Measurements from ENCODE around the gene COX4I2.
"Not testable (repeated sequence)": the region's sequence is repeated elsewhere in the genome, so short reads cannot be mapped to it uniquely, and the experiment has no call there.

Gene COX4I2

DNA sequence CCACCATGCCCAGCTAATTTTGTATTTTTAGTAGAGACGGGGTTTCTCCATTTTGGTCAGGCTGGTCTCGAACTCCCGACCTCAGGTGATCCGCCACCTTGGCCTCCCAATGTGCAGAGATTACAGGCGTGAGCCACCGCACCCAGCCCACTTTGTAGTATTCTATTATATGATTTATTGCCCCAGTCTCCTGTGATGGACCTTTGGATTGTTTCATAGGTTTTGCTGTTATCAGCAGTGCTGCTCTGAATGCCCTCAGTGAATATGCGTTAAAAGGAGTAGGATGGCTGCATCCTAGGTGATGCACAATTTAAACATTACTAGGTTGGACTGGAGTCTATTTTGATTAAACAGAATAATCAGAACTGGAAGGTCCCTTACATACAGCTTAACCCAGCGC, 22.3 kb upstream of the COX4I2 start:
- TF ChIP-seq, protein P1, sequence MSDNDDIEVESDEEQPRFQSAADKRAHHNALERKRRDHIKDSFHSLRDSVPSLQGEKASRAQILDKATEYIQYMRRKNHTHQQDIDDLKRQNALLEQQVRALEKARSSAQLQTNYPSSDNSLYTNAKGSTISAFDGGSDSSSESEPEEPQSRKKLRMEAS (IDR thresholded peaks at IDR 0.05; ENCODE audit: low read depth, low read length), result no peak
- TF ChIP-seq, protein P2, sequence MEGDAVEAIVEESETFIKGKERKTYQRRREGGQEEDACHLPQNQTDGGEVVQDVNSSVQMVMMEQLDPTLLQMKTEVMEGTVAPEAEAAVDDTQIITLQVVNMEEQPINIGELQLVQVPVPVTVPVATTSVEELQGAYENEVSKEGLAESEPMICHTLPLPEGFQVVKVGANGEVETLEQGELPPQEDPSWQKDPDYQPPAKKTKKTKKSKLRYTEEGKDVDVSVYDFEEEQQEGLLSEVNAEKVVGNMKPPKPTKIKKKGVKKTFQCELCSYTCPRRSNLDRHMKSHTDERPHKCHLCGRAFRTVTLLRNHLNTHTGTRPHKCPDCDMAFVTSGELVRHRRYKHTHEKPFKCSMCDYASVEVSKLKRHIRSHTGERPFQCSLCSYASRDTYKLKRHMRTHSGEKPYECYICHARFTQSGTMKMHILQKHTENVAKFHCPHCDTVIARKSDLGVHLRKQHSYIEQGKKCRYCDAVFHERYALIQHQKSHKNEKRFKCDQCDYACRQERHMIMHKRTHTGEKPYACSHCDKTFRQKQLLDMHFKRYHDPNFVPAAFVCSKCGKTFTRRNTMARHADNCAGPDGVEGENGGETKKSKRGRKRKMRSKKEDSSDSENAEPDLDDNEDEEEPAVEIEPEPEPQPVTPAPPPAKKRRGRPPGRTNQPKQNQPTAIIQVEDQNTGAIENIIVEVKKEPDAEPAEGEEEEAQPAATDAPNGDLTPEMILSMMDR (IDR thresholded peaks at IDR 0.05; ENCODE audit: low read depth, low read length), result no peak
- TF ChIP-seq MYC (IDR thresholded peaks at IDR 0.05; ENCODE audit: low read depth, low read length) (no peak), POLR2A (IDR thresholded peaks at IDR 0.05; ENCODE audit: extremely low read depth, insufficient read length) (no peak)
- H3K4me3 ChIP-seq (ENCODE audit: low read depth, low read length), result no peak overlapping the region

DNA sequence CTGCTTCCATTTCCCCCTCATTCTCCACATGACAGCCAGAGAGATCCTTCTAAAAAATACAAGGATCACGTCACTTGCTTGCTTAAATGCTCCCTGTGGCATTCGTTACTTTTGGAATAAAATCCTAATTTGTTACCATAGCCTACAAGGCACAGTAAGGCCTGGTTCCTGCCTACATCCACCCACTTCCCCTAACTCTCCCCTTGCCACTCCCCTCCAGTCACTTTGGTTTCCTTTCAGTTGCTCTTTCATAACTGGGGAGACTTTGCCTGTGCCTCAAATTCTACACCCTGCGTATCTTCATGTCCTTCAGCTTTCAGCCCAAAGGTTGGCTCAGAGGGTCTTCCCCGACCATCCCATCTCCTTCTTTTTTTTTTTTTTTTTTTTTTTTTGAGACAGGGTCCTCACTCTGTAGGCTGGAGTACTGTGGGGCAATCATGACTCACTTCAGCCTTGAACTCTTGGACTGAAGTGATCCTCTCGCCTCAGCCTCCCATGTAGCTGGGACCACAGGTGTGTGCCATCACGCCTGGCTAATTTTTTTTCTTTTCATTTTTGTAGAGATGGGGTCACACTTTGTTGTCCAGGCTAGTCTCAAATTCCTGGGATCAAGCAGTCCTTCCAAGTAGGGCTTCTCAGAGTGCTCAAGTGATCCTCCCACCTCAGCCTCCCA, 20.1 kb upstream of the COX4I2 start:
- TF ChIP-seq POLR2A (IDR thresholded peaks at IDR 0.05; ENCODE audit: extremely low read depth, insufficient read length) (no peak), MYC (IDR thresholded peaks at IDR 0.05; ENCODE audit: low read depth, low read length) (peak; percentile 49; the same call in 1 of the 2 replicates)
- TF ChIP-seq, protein P2 (IDR thresholded peaks at IDR 0.05; ENCODE audit: low read depth, low read length), result no peak
- TF ChIP-seq, protein P1 (IDR thresholded peaks at IDR 0.05; ENCODE audit: low read depth, low read length), result peak; percentile 52
- DNase-seq (ENCODE audit: low read depth), result peak; percentile 83

More for the DNA sequence above, 22.3 kb upstream of the COX4I2 start:
- no peak for DNase-seq (ENCODE audit: low read depth)

DNA sequence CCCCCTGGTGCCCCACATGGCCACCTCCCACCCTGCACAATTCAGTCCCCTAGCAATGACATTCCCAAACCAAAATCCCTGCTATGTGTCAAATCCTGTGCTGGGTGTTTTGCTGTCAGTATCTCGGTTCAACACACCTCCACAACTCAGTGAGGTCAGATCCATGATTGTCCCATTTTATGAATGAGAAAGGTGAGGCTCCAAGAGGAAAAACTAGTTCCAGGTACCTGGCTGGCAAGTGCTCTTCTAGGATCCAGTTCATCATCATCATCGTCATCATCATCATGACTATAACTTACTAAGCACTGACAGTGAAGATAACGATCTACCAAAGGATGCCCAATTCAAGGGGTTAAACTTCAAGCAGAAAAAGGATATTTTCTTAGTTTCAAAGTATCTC, 17.5 kb upstream of the COX4I2 start:
- DNase-seq (ENCODE audit: low read depth), result no peak
- no peak overlapping the region for H3K4me3 ChIP-seq (ENCODE audit: low read depth, low read length)
- TF ChIP-seq POLR2A (IDR thresholded peaks at IDR 0.05; ENCODE audit: extremely low read depth, insufficient read length) (no peak), MYC (IDR thresholded peaks at IDR 0.05; ENCODE audit: low read depth, low read length) (no peak)
- TF ChIP-seq, protein P2 (IDR thresholded peaks at IDR 0.05; ENCODE audit: low read depth, low read length), result no peak
- TF ChIP-seq, protein P1 (IDR thresholded peaks at IDR 0.05; ENCODE audit: low read depth, low read length), result no peak

More for the DNA sequence above, 20.1 kb upstream of the COX4I2 start:
- no peak overlapping the region for H3K4me3 ChIP-seq (ENCODE audit: low read depth, low read length)

DNA sequence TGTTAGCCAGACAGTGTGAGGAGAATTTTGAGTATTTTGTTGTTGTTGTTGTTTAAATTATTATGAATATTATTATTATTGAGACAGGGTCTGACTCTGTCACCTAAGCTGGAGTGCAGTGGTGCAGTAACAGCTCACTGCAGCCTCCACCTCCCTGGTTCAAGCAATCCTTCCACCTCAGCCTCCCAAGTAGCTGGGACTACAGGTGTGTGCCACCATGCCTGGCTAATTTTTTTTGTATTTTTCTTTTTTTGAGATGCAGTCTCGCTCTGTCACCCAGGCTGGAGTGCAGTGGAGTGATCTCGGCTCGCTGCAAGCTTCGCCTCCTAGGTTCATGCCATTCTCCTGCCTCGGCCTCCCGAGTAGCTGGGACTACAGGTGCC, 14.6 kb upstream of the COX4I2 start:
- not testable (repeated sequence) for H3K4me3 ChIP-seq (ENCODE audit: low read depth, low read length); DNase-seq (ENCODE audit: low read depth)

DNA sequence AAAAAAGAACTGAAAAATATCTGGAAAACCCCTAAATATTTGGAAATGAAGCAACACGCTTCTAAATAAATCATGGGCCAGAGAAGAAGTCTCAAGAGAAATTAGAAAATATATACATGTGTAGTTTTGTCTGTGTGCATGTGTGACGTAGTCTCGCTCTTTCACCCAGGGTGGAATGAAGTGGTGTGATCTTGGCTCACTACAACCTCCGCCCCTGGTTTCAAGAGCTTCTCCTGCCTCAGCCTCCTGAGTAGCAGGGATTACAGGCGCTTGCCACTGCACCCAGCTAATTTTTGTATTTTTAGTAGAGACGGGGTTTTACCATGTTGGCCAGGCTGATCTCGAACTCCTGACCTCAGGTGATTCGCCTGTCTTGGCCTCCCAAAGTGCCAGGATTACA, 11.2 kb upstream of the COX4I2 start:
- DNase-seq (ENCODE audit: low read depth); H3K4me3 ChIP-seq (ENCODE audit: low read depth, low read length): not testable (repeated sequence)

DNA sequence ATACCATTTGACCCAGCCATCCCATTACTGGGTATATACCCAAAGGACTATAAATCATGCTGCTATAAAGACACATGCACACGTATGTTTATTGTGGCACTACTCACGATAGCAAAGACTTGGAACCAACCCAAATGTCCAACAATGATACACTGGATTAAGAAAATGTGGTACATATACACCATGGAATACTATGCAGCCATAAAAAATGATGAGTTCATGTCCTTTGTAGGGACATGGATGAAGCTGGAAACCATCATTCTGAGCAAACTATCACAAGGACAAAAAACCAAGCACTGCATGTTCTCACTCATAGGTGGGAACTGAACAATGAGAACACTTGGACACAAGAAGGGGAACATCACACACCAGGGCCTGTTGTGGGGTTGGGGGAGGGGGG, 9.7 kb upstream of the COX4I2 start:
- H3K4me3 ChIP-seq (ENCODE audit: low read depth, low read length); DNase-seq (ENCODE audit: low read depth): not testable (repeated sequence)

DNA sequence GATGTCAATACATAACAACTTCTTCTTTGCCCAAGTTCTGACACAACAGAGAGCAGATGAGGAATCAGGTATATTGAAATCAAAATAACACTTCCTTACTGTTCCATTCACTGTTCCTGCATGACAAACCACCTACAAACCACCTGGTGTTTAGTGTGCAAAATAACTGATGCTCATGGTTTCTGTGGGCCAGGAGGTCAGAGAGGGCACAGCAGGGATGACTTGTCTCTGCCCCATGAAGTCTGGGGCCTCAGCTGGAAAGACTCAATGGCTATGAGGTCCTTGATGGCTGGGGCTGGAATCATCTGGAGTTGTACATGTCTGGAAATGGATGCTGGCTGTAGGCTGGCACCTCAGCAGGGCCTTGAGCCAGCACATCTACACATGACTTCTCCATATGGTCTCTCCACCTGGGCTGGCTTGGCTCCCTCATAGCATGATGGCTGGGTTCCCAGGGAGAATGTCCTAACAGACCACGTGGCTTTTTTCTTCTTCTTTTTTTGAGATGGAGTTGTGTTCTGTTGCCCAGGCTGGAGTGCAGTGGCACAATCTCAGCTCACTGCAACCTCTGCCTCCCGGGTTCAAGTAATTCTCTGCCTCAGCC, 7.4 kb upstream of the COX4I2 start:
- DNase-seq (ENCODE audit: low read depth), result no peak
- no peak overlapping the region for H3K4me3 ChIP-seq (ENCODE audit: low read depth, low read length)
- TF ChIP-seq, protein P1 (IDR thresholded peaks at IDR 0.05; ENCODE audit: low read depth, low read length), result peak; percentile 46
- TF ChIP-seq POLR2A (IDR thresholded peaks at IDR 0.05; ENCODE audit: extremely low read depth, insufficient read length), result no peak

All from NB4 (cell line).